NCI-H460 (cell line): Measurements from ENCODE around the gene MST1R. TPM values are rescaled to one million over a fixed set of nuclear protein-coding genes. Genes with fewer than 3 reads are reported as not detected.

ENCODE experiments used
- DNase-seq: peaks from one replicate; pipeline ENCODE4 v3.0.0-alpha.2; 2016; ENCODE audit warnings: low read depth; ENCODE audit errors: extremely low read depth
- total RNA-seq: library from RNA; depleted of rRNA; stranded (reverse); fragments of >200 nt; shearing (Covaris generic); gene quantifications from 2 replicates; pipeline ENCODE4 v1.2.3, GENCODE V29; 2014

The MST1R gene
- total RNA-seq, 1 experiment from 2014 or later: 0.82 TPM

DNA sequence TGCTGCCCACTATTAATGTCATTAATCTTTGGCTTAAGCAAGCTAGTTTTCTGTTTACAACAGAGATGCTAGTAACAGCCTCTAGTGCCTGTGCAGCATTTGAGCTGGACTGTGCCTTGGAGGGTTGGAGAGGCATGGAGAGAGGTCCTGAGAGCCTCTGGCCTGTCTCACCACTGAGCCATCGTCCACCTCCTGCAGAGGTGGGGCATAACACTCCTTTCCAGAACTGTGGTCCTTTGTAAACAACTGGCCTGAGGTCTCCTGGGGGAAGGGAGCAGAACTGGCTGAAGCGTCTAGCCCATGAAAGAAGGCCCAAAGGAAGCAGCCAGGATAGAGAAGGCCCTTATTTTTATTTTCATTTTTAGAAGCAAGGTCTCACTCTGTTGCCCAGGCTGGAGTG is 24.0 kb downstream of the MST1R start:
- DNase-seq: no peak

DNA sequence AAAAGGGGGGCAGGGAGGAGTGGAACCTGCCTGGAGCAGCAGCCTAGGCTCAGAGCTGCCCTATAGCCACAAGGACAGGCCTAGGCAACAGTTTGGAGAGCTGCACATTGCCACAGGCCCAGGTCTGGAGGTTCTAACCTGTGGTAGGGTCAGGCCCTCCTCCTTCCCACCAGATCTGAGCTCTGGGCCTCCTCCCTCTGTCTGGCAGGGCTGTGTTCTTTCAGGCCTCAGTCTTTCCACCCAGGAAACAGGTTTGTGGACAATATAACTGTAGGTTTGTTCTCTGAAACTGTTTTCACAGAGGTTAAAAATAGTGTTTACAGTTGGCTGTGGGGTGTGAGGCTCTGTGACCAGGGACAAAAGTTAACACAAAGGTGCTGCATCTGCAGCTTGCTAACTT is 25.0 kb downstream of the MST1R start:
- no peak for DNase-seq

DNA sequence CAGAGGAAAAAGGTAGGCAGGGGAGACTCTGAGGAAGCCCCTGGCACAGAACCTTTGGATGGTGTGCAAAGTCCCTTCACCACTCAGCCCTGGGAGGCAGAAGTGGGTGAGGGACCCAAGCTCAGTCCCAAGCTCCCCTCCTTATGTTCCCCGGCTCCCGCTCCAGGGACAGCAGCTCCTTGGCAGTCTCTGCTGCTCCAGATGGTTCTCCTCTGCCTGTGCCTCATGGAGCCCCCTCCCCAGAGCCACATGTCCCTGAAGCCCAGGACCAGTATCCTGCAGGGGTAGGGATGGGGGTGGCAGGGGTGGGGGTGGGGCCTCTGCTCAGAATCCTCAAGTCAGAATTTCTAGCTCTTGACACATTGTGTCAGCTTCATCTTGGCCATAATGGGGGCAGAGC is 26.0 kb downstream of the MST1R start:
- no peak for DNase-seq

DNA sequence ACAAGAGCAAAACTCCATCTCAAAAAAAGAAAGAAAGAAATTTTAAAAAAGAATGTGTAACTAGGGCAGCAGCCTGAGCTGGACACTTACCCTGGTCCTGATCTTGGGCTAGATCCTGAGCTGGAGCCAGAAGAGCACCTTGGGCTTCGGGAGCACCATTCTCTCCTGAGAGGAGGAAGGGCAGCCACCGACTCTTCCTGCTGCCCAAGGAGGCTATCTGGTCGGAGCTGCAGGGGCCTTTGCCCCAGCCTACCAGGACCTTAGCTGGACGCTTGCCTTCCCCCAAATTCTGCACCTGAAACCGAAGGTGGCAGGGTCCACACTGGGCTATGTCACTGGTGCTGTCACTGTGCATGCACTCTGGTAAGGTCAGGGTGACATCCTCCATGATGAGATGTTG is 27.1 kb downstream of the MST1R start:
- DNase-seq: no peak

DNA sequence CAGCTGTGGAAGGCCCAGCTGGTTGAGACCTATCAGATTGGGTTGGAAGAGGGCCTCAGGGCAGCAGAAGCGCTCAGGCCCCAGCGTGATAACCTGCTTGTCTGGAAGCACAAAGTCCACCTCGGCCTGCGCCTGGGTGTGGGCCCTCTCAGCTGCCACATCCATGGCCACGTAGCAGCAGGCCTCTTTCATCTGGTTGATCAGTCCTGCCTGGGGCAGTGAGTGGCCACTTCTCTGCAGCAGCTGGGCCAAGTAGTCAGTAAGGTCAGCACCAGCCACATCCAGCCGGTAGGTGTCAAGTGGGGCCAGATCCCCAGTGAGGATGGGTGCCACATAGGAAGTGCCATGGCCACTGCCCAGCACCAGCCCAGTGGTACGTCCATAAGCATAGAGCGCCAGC is 30.1 kb downstream of the MST1R start:
- DNase-seq: no peak

DNA sequence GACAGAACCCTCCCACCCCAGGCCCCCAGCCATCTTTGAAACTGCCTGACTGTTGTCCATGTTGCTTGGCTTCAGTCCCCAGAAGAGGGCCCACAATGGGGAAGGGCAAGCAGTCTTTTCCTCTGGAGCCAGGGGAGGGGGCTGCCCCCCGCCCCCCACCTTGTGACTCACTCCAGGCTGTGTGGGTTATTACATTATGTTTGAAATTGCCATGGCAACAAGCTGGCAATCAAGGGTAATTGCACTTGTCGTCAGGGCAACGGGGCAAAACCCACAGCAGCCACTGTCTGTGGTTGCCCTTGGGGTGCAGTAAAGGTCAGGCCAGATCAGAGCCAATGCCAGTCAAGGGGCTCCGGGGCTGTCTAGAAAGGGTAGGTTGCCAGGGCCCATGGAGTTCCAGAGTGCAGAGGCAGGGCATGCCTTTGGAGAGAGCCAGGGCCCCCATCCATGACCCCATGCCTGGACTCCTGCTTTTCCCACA is 30.8 kb downstream of the MST1R start:
- no peak for DNase-seq

DNA sequence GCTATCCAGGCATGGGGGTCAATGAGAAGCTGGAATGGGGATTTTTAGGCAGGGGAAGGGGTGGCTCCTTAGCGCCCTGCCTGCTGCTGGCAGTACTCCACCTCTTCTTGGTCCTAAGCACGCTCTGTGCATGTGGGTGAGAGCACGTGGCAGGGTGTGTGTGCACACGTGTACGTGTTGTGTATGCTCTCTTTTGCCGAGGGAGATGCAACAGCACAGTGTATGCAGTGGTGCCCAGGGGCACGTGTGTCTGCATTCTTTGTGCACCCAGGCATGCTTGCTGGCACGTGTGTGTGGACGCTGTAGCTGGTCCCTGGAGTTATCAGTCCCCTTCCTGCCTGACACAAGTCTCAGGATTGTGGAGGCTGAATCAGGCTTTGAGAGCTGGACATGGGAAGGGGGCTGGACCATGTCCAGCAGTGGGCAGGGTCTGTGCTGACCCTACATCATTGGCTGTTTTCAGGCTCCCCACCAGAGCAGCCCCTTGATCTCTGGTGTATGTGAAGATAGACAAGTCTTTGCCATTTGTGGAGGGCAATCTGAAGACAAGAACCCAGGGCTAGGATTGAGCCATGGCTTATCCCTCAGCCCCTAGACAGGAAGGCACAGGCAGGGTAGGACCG is 32.0 kb downstream of the MST1R start:
- DNase-seq: no peak

DNA sequence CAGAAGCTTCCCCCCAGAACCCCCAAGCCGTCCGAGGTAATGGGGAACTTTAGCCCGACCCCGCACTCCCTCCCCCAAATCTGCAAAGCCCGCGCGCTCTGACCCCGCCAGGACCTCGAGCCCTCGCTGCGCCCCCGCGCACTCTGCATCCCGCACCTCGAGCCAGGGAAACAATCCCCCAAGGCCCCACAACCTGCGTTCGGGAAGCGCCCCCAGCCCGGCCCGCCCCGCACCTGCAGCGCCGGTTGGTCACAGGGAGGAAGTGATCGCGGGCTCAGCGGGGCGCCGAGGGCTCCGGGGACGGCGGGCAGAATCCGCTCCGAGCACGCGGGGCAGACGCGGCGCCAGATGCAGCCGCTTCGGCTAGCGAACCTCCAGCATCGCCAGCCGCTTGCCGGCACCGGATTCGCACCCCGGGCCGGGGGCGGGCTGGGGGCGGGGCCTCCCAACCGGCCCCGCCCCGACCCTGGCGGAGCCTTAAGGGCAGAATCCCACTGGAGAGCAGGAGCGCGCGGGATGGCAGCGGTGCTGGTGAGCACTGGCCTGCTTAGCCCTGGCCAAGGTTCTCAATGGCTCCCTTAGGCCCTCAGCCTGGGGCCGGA is 34.0 kb downstream of the MST1R start, which contains the start of gene CAMKV:
CAMKV (minus strand) TSS at position 382 of the 602 bp plus-strand sequence. CDS start 7,518 bp downstream, outside the sequence.
- DNase-seq: no peak

DNA sequence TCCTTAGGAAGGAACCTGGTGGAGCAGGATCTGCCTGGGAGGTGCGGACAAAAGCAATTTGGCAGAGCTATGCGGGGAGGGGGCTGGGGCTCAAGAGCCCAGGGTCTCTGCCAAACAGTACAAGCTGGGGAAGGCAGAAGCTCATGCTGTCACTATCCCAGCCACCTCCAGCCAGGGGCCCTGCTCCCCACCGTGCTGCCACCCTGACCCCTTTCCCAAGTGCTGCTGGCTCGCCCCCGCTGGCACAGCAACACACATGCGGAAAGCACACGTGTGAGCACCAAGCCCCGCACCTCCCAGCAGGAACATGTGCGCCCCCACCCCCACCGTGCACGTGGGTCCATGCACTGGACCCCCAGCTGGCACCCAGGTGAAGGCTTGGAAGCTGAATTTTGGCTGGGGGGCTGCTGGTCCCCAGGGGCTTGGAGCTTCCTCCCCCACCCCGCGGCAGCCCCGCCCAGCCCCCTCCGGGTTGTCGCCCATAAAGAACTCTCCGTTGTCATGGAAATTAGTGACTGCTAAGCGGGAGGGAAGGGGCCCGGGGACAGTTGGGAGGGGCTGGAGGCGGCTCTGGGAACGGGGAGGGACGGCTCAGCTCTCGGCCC is 34.7 kb downstream of the MST1R start:
- no peak for DNase-seq

DNA sequence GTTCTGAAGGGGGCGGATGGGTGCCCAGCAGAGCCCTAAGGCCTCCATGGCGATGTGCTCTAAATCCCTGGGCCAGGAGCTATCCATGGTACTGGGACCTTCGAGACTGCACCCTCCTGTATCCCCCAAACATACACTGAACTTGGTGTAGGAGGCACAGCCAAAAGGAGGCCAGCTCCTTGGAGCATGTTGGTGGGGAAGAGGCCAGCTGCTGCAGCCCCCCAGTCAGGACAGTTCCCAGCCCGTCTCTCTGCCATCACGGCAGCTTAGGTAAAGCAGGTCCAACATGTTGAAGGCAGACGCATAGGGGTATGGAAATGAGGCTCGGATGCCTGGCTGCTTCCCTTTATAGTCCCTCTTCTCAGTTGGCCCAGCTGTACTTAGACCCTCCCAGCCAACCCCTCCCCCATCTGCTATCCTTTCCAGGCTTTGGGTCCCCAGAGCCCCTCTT is 35.8 kb downstream of the MST1R start:
- peak; percentile 15 for DNase-seq

DNA sequence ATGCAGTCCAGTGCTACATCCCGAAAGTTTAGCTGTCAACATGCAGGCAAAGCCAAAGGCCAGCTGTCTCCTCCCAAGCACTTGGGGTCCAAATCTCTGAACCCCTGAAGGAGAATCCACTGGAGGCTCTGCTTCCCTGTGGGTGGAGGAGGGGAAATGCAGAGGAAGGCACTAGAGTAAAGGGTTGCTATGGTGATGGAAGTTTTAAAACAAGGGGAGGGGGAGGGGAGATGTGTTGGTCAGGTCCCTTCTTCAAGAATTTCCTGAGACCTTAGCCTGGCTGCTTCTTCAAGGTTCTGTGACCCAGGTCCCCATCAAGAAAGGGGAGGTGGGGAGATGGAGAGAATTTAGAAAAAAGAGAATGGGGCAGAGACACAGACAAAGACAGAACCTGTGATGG is 36.3 kb downstream of the MST1R start:
- no peak for DNase-seq

DNA sequence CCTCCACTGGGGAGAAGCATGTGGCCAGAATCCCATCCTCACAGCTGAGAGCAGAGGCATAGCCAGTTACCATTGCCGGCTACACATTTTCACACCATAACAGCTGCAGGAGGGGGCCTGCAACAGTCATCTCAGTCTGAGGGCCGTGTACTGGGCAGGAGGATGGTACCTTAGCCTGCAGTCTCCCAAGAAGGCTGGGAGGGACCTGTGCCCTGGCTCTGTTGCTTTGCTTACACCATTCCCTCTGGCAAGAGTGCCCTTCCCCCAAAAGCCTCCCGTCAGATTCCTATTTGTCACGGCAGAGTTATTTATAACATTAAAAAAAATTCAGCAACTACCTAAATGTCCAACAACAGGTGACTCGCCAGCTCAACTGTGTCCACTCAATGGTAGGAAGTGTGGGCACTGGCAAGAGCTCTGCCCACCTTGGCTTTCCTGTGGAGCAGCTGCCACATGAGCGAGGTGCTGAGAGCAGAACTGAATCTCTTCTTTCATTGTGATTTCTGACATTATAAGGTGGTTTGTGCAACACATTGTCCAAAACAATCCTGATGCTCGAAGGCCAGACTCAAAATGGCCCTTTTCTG is 38.4 kb downstream of the MST1R start:
- DNase-seq: no peak

DNA sequence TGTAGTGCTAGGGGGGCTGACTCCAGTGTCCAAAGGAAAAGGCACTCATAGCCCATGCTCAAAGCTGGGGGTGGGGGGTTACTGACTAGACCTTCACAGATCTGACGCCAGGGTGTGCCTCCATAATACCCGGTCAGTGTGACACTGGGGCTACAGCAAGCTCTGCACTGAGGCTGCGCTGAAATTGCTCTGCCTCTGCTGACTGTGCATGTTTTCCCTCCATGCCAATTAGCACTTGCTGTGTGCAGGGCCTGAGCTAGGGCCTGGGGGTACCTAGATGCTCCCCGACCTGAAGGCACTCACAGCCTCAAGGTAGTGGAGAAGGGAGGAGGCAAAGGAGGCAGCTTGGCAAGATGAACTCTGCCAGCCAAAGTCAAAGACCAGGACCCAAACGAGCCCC is 39.2 kb downstream of the MST1R start:
- DNase-seq: no peak

DNA sequence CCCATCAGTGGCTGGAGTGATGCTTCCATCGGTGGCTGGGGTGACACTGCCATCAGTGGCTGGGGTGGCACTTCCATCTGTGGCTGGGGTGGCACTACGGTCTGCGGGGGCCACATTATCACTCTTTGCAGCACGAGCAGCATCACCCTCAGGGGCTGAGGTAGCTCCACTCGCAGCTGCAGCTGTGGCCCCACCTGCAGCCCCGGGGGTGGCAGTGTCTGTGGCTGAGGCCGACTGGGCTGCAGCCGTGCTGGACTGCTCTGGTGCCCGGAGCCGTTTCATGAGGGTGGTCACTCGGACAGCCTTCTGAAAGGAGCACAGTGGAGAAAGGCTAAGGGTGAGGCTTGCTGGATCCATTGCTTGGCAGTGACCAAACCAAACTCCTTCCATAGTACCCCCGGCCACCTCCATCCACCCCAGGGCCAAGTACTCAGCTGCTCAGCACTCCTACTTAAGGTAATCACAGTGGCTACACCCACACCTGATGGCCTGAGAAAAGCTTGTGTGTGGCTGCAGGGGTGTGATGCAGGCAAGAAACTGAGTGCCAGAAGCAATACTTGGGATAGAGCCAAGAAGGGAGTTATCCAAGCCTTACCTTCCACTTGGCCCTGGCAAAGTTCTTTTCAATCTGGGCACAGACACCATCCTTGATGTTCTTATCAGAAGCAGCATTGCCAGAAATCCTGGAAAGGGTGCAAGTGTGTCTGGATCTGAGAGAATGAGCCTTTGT is 43.9 kb downstream of the MST1R start:
- no peak for DNase-seq

DNA sequence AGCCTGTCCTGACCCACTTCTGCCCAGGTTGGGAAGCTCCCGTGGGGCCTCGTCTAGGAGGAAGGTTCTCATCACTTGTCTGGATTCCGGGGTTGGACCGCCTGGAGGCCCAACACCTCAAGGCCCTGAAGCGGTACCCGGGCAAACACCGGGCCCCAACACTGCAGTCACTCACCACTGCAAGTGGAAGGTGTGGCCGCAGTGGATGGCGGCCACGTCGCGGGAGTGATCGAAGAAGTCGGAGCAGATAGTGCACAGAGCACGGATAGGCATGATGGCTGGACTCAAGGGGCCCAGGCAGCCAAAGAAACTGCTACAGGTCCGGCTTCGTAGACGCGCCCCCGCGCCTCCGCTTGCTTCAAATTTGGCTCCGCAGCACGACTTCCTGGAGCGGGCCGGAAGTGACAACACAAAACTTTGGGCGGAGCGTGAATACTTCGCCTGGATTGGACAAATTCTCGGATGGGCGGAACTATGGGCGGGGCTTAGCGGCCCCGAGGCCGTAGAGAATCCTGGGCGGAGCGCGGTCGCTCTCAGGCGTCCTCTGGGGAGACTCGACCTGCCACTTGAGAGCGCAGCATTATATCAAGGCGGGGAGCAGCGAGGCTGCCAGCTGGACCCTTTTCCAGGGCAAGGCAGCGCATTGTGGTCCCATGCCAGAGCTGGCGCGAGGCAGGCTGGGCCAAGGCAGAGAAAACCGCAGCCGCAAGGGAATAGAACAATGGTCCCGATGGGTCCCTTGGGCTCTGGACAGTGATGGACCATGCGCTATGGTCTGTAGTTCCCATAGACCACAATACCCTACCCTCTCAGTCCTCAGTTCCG is 47.3 kb downstream of the MST1R start, which contains the start of gene TRAIP:
TRAIP (minus strand) TSS at position 384 of the 825 bp plus-strand sequence; CDS start at position 273, 111 bp downstream.
- peak; percentile 91 for DNase-seq

DNA sequence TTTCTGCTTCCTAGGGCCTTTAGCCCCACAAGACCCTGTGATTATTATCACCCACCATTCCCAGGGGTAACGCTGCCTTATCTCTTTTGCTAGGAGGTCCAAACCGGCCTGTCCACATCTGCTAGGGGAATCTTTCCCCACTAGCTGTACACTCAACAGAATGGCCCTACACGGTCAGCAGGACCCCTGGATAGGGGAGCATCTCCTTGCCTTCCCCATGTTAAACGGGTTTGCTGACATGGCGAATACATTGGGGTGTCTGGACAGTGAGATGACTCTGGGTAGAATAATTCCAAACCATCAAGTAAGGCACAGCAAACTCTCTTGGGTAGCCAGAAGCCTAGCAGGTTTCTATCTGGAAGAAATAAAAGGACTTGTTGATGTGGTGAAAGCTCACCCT is 48.0 kb downstream of the MST1R start:
- DNase-seq: no peak

DNA sequence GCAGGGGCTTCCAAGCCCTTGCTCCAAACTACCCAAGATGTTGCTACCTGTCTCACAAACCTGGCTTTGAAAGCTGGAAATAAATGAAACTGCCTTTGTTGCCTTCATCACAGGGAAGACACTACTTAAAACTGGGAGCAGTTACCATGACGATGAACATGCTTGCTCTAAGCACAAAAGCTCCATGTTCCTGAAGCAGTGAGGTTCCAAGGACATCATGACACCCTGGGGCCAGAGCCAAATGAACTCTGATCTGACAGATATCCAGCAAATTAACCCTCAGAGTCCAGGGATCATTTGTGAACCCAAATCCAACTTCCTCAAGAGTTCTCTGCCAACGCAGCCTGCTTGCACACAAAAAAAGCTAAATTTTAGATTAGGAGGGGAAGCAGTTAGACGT is 58.0 kb downstream of the MST1R start:
- DNase-seq: no peak

DNA sequence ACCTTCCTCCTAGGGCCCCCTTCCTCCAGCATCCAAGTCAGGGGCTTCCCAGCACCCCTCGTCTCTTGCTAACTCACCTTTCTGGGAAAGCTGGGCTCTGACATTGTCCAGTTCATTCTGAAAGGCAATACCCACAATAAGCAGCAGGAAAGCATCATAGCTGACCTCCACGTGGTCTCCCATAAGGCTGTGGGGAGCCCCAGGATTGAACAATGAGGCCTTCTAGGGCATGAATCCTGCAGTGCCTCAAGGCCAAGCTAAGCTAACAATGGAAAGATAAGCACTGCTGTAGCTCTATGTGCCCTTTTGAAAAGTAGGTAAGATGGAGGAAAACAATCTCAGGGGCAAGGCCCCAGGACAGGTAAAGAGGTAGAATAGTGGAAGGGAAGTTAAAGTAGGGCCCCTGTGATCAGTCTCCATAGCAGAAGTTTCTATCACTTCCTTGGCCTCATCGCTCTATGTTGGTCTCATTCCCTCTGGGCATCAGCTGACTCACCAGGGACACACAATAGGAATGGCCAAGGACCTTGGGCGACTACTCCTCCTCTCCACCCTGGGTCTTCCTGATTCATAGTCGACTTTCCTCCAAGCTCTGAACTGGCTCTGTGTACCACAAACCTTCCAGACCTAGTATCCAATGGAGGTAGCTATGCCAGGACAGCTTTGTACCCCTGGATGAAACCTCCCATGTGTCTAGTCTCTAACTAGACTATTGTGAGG is 59.0 kb downstream of the MST1R start:
- no peak for DNase-seq

DNA sequence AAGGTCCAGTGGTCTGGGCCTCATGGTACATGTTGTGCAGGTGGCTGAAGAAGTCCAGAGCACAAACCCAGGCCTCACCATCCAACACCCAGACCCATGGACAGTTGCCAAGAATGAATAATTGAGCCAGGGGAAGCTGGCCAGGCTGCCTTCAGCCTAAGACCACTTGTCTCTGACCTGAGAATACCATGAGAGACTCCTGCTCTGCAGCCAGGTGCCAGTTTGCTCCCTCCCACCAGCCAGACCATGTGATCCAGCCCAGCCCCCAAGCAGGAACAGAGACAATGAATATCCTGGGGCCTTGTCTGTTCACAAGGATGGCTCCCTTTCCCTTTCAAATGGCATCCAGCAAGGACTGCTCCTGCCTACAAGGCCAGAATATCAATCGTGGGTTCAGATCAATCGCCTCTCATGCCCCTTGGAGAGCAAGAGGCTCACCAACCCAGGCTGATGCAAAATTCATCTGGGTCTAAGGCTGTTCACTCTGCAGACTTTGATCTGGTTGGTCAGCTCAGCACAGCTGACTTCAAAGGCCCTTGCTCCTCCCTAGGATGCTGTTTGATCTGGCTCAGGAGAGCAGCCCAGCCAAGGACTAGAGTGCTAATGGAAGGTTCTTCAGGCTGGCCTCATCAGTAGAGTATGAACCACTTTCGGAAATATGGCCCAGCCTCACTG is 60.7 kb downstream of the MST1R start:
- no peak for DNase-seq
